NCI-H526 treated with DMSO at 0.1 percent for 48 hours (cell line): ENCODE measurements around the gene ELF5.

ENCODE experiments used
- DNase-seq: peaks from one replicate; lab custom pipeline; 2025; lab: John Stamatoyannopoulos, UW

The ELF5 gene

GRCh38 chr11:34513682-34514449, at the start of gene ELF5:
Gene ELF5, minus strand, starts transcription at chr11:34513794. Its CDS starts 8,045 bp downstream, at chr11:34505749.
- DNase-seq = no peak

- DNase-seq = no peak
Observed at GRCh38 chr11:34562976-34563375, 49.4 kb upstream of the ELF5 start.

- DNase-seq = no peak
Observed at GRCh38 chr11:34560511-34560910, 46.9 kb upstream of the ELF5 start.

- no peak for DNase-seq
Observed at GRCh38 chr11:34558673-34559072, 45.1 kb upstream of the ELF5 start.

GRCh38 chr11:34558211-34558610, 44.6 kb upstream of the ELF5 start:
- no peak for DNase-seq

- DNase-seq = no peak
Observed at GRCh38 chr11:34552270-34552669, 38.7 kb upstream of the ELF5 start.

GRCh38 chr11:34549271-34549670, 35.7 kb upstream of the ELF5 start:
- no peak for DNase-seq

GRCh38 chr11:34548278-34548677, 34.7 kb upstream of the ELF5 start:
- DNase-seq = no peak

- DNase-seq = no peak
Observed at GRCh38 chr11:34546511-34547209, 33.1 kb upstream of the ELF5 start.

- no peak for DNase-seq
Observed at GRCh38 chr11:34542089-34542488, 28.5 kb upstream of the ELF5 start.

GRCh38 chr11:34540870-34541269, 27.3 kb upstream of the ELF5 start:
- no peak for DNase-seq

- DNase-seq = no peak
Observed at GRCh38 chr11:34537636-34538035, 24.0 kb upstream of the ELF5 start.

- no peak for DNase-seq
Observed at GRCh38 chr11:34536056-34536455, 22.5 kb upstream of the ELF5 start.

GRCh38 chr11:34534826-34535225, 21.2 kb upstream of the ELF5 start:
- DNase-seq = no peak

GRCh38 chr11:34531663-34532062, 18.1 kb upstream of the ELF5 start:
- DNase-seq = no peak

GRCh38 chr11:34530545-34531234, 17.1 kb upstream of the ELF5 start:
- no peak for DNase-seq

GRCh38 chr11:34529643-34530042, 16.0 kb upstream of the ELF5 start:
- no peak for DNase-seq

GRCh38 chr11:34528072-34528471, 14.5 kb upstream of the ELF5 start:
- no peak for DNase-seq

GRCh38 chr11:34525888-34526657, 12.5 kb upstream of the ELF5 start:
- DNase-seq = no peak

- no peak for DNase-seq
Observed at GRCh38 chr11:34525098-34525497, 11.5 kb upstream of the ELF5 start.

GRCh38 chr11:34524696-34525095, 11.1 kb upstream of the ELF5 start:
- DNase-seq = no peak

GRCh38 chr11:34523053-34523452, 9.5 kb upstream of the ELF5 start:
- DNase-seq = no peak
